K562 (cell line): ENCODE data around the gene CPS1. TPM values are rescaled to one million over a fixed set of nuclear protein-coding genes. Genes with fewer than 3 reads are reported as not detected.

ENCODE experiments used
- ATAC-seq: fragments of 200-7000 bp; cut with Tn5 transposase; 3 replicates; pipeline ENCODE4 v1.9.1; 2020; ENCODE audit warnings: moderate library complexity
- BruUV-seq: library from RNA; stranded (reverse); fragments of 400-500 nt; replicated peaks from 2 replicates; lab custom pipeline; 2021; lab: Mats Ljungman, UMichigan
- CTCF ChIA-PET: fragments of 300-600 bp; formaldehyde crosslinking; extraction: SDS; loops from one replicate; lab custom pipeline; 2021; ENCODE audit warnings: low intra/inter-chr PET ratio; lab: Yijun Ruan, JAX
- POLR2A ChIA-PET: fragments of 300-600, 350-650 bp; sonication (Branson Sonifier 250); formaldehyde crosslinking; extraction: SDS; loops from one replicate; lab custom pipeline; 2021; ENCODE audit warnings: antibody characterized with exemption, inconsistent platforms; lab: Yijun Ruan, JAX
- DNase-seq, 4 experiments: peaks; one replicate each; pipeline versions ENCODE4 v3.0.0 to v3.0.0-alpha.2; 2011 to 2018; ENCODE audit warnings: low spot score in 3 of 4, mixed read lengths in 3 of 4; ENCODE audit errors: extremely low read depth in 1 of 4
- FAIRE-seq: peaks from 2 replicates; lab custom pipeline; 2011; peaks lifted over from hg19 to GRCh38; lab: Jason Lieb, UNC
- H2AFZ ChIP-seq: 2 replicates; pipeline ENCODE4 v1.6.0; 2011; ENCODE audit warnings: low read depth, low read length, control low read depth, inconsistent platforms
- H3K27ac ChIP-seq: fragments of 200-600 bp; 3 replicates; pipeline ENCODE4 v1.8.0; 2011; ENCODE audit warnings: low read depth, mild to moderate bottlenecking, control low read depth, inconsistent platforms, low read length, moderate library complexity, mixed read lengths; ENCODE audit errors: extremely low read depth
- H3K27me3 ChIP-seq, 2 experiments: fragments of 300-600 bp in 1 of 2; 2 replicates in 1 of 2; 3 replicates in 1 of 2; pipeline versions ENCODE4 v1.6.0 to v1.8.0; 2011; ENCODE audit warnings: inconsistent platforms in 2 of 2, low read length in 2 of 2, mild to moderate bottlenecking in 1 of 2, mixed read lengths in 1 of 2, moderate library complexity in 1 of 2; ENCODE audit not compliant: control insufficient read depth in 2 of 2, insufficient read depth in 2 of 2
- H3K36me3 ChIP-seq: fragments of 300-600 bp; 3 replicates; pipeline ENCODE4 v1.8.0; 2011; ENCODE audit warnings: mild to moderate bottlenecking, low read length, inconsistent platforms; ENCODE audit not compliant: control insufficient read depth, insufficient read depth
- H3K4me1 ChIP-seq, 2 experiments: fragments of 200-600 bp in 1 of 2; replicated peaks in 1 of 2; 2 replicates in 1 of 2; 3 replicates in 1 of 2; pipeline versions ENCODE4 v1.5.1 to v1.8.0; 2011; ENCODE audit warnings: inconsistent platforms in 2 of 2, low read length in 2 of 2, mild to moderate bottlenecking in 1 of 2, mixed read lengths in 1 of 2, moderate library complexity in 1 of 2; ENCODE audit not compliant: control insufficient read depth in 2 of 2, insufficient read depth in 2 of 2
- H3K4me2 ChIP-seq: 2 replicates; pipeline ENCODE4 v1.6.1; 2011; ENCODE audit warnings: low read length, control low read depth, inconsistent platforms, mixed read lengths; ENCODE audit not compliant: insufficient read depth
- H3K4me3 ChIP-seq: fragments of 200-600 bp; sonication (generic), shearing (Covaris generic); 2 replicates; pipeline ENCODE4 v1.5.1; 2016; ENCODE audit warnings: control low read depth, inconsistent platforms
- H3K79me2 ChIP-seq: fragments of 200-600 bp; 3 replicates; pipeline ENCODE4 v1.8.0; 2011; ENCODE audit warnings: low read length, inconsistent platforms; ENCODE audit not compliant: control insufficient read depth, insufficient read depth
- H3K9ac ChIP-seq, 2 experiments: 2 replicates each; pipeline versions ENCODE4 v1.6.0 to v1.6.1; 2011; ENCODE audit warnings: low read depth in 2 of 2, low read length in 2 of 2, control low read depth in 1 of 2, inconsistent platforms in 1 of 2, mild to moderate bottlenecking in 1 of 2, mixed read lengths in 1 of 2; ENCODE audit not compliant: insufficient read depth in 1 of 2
- H3K9me1 ChIP-seq: one replicate; pipeline ENCODE4 v1.6.0; 2011; ENCODE audit warnings: inconsistent platforms, mild to moderate bottlenecking, low read length, moderate library complexity; ENCODE audit not compliant: control insufficient read depth, insufficient read depth
- H3K9me3 ChIP-seq: replicated peaks from 2 replicates; pipeline ENCODE4 v1.5.1; 2011; ENCODE audit warnings: low read depth, low read length, inconsistent platforms; ENCODE audit not compliant: control insufficient read depth, insufficient read depth
- H4K20me1 ChIP-seq: replicated peaks from 2 replicates; pipeline ENCODE4 v1.6.1; 2011; ENCODE audit warnings: low read length, inconsistent platforms, mixed read lengths; ENCODE audit not compliant: control insufficient read depth, insufficient read depth
- BACH1 ChIP-seq: fragments of 200-800 bp; sonication (Bioruptor generic); IDR thresholded peaks from 2 replicates; pipeline ENCODE4 v1.6.1; 2016; ENCODE audit warnings: missing genetic modification characterization, missing compliant biosample characterization
- ESRRB ChIP-seq: fragments of 250-450 bp; sonication (Bioruptor Pico); IDR thresholded peaks from 2 replicates; pipeline ENCODE4 v1.5.0; 2020; ENCODE audit warnings: mild to moderate bottlenecking, moderate library complexity, borderline replicate concordance
- FOXA1 ChIP-seq: fragments of 450-650 bp; IDR thresholded peaks from 2 replicates; pipeline ENCODE4 v1.6.1; 2016; ENCODE audit warnings: mild to moderate bottlenecking, borderline replicate concordance
- HSF4 ChIP-seq: fragments of 250-450 bp; sonication (Bioruptor Pico); IDR thresholded peaks from 2 replicates; pipeline ENCODE4 v2.1.2; 2022; ENCODE audit warnings: mild to moderate bottlenecking, moderate library complexity, borderline replicate concordance
- MAFK ChIP-seq: IDR thresholded peaks from 2 replicates; pipeline ENCODE4 v1.6.1; 2011; ENCODE audit warnings: low read length, improper control_type of control experiment
- POLR2A ChIP-seq: fragments of 450-650 bp; conservative IDR thresholded peaks from 2 replicates; pipeline ENCODE4 v1.6.1; 2016
- POLR2G ChIP-seq: fragments of 200-400 bp; formaldehyde crosslinking; IDR thresholded peaks from 2 replicates; pipeline ENCODE4 v1.6.1; 2017; ENCODE audit warnings: low read depth, mild to moderate bottlenecking, antibody characterized with exemption, low read length, moderate library complexity
- RBM17 ChIP-seq: fragments of 200-400 bp; formaldehyde crosslinking; IDR thresholded peaks from 2 replicates; pipeline ENCODE4 v1.6.1; 2017; ENCODE audit warnings: low read depth, mild to moderate bottlenecking, low read length, borderline replicate concordance
- TAL1 ChIP-seq: fragments of 450-650 bp; IDR thresholded peaks from 2 replicates; pipeline ENCODE4 v1.6.1; 2016; ENCODE audit warnings: mild to moderate bottlenecking
- YBX1 ChIP-seq: fragments of 450-650 bp; IDR thresholded peaks from 2 replicates; pipeline ENCODE4 v1.7.1; 2016; ENCODE audit warnings: mild to moderate bottlenecking
- ZEB2 ChIP-seq: fragments of 450-650 bp; IDR thresholded peaks from 2 replicates; pipeline ENCODE4 v1.6.1; 2016
- ZKSCAN8 ChIP-seq: fragments of 200-800 bp; sonication (Bioruptor generic); IDR thresholded peaks from 2 replicates; pipeline ENCODE4 v1.6.1; 2016; ENCODE audit warnings: missing genetic modification characterization, missing compliant biosample characterization
- in situ Hi-C: fragments of 300-500 bp; cut with MboI; formaldehyde crosslinking; loops from 4 replicates; pipeline ENCODE4 v1.15.0; 2018; ENCODE audit warnings: inconsistent platforms, mixed read lengths
- intact Hi-C: fragments of 100-400 bp; cut with micrococcal nuclease; formaldehyde crosslinking; loops from 2 replicates; pipeline ENCODE4 v1.14.2; 2022
- polyA plus RNA-seq, 8 experiments: library from polyadenylated mRNA; depleted of rRNA in 4 of 8; stranded (reverse) in 5 of 8; unstranded in 3 of 8; fragments of >200 nt; fragmentation: Nextera tagmentation in 2 of 8; fragmentation: Illumina TruSeq in 1 of 8; extraction: Ambion mirVana in 2 of 8; extraction: Trizol in 1 of 8; gene quantifications; 2 replicates each; pipeline versions ENCODE4 v1.2.1 to v1.2.3, GENCODE V29; 2011 to 2014; ENCODE audit warnings: inconsistent platforms in 1 of 8, missing spikeins in 1 of 8
- total RNA-seq, 7 experiments: library from RNA; depleted of rRNA in 6 of 7; stranded (reverse); fragments of >200 nt in 6 of 7; fragmentation: Illumina TruSeq in 2 of 7; extraction: Trizol in 2 of 7; gene quantifications; 2 replicates each; pipeline versions ENCODE4 v1.2.1 to v1.2.3, GENCODE V29; 2011 to 2021; ENCODE audit warnings: low replicate concordance in 1 of 7
- TF ChIP-seq, protein P1 (sequence below): IDR thresholded peaks from 3 replicates; pipeline ENCODE4 v1.6.1; 2011; ENCODE audit warnings: borderline replicate concordance, mild to moderate bottlenecking; ENCODE audit not compliant: insufficient read length, insufficient read depth
- TF ChIP-seq, protein P2 (sequence below): fragments of 450-650 bp; formaldehyde crosslinking; IDR thresholded peaks from 2 replicates; pipeline ENCODE4 v1.4.0; 2020; ENCODE audit warnings: mild to moderate bottlenecking, mixed read lengths
- TF ChIP-seq, protein P3 (sequence below), 2 experiments: fragments of 450-650 bp; conservative IDR thresholded peaks; 2 replicates each; pipeline ENCODE4 v1.6.1; 2017; ENCODE audit warnings: mild to moderate bottlenecking in 2 of 2, moderate library complexity in 2 of 2

CPS1 gene
- total and polyA plus RNA-seq, 9 of the 15 experiments (the other 6 are each of a cell fraction or from before 2014, with no cell fraction given) = 2.4 to 13.5 (median 6.0) TPM

DNA sequence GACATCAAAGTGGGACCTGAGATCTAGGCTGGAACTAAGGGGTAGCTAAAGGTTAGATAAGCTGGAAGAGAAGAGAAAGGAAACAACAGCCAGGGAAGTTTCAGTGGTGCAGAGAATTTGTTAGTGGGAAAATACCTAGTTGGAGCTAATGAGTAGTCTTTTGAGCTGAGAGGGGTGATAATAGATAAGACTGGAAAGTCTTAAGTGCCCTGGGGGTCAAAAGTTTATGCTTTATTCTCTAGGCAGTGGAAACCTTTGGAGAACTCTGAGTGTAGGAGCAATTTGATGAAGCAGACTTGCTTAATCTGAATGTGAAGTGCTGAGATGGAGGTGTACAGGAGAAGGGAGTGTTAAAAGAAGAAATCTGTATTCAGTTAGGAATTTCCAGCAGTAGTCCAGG lies 90.8 kb downstream of the CPS1 start:
- Histone ChIP-seq H3K27me3 (no peaks in the 10 kb centered on the region), H4K20me1 (no peaks in the 10 kb centered on the region), H3K36me3 (no peaks in the 10 kb centered on the region), H3K4me2 (no peak overlapping the region), H3K79me2 (no peaks in the 10 kb centered on the region), H3K9me1 (no peaks in the 10 kb centered on the region), H3K4me1 (no peaks in the 10 kb centered on the region), H3K9ac (no peak overlapping the region), H3K27ac (no peak overlapping the region), H2AFZ (no peak overlapping the region), H3K4me3 (no peak overlapping the region), H3K9me3 (no peaks in the 10 kb centered on the region)
- ATAC-seq = no peak
- DNase-seq = no peak
- ChIA-PET POLR2A (no interaction called here), CTCF (no interaction called here)
- TF ChIP-seq, protein P1, sequence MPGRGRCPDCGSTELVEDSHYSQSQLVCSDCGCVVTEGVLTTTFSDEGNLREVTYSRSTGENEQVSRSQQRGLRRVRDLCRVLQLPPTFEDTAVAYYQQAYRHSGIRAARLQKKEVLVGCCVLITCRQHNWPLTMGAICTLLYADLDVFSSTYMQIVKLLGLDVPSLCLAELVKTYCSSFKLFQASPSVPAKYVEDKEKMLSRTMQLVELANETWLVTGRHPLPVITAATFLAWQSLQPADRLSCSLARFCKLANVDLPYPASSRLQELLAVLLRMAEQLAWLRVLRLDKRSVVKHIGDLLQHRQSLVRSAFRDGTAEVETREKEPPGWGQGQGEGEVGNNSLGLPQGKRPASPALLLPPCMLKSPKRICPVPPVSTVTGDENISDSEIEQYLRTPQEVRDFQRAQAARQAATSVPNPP = no peak
- TF ChIP-seq BACH1 (tag) (no peak), POLR2A (no peak), HSF4 (CRISPR knock-in tag) (no peak), FOXA1 (no peak), ESRRB (CRISPR knock-in tag) (no peak), TAL1 (no peak), RBM17 (no peak), MAFK (no peak), YBX1 (no peak), POLR2G (no peak), ZEB2 (no peak), ZKSCAN8 (CRISPR knock-in tag) (no peak)
- TF ChIP-seq, protein P2, sequence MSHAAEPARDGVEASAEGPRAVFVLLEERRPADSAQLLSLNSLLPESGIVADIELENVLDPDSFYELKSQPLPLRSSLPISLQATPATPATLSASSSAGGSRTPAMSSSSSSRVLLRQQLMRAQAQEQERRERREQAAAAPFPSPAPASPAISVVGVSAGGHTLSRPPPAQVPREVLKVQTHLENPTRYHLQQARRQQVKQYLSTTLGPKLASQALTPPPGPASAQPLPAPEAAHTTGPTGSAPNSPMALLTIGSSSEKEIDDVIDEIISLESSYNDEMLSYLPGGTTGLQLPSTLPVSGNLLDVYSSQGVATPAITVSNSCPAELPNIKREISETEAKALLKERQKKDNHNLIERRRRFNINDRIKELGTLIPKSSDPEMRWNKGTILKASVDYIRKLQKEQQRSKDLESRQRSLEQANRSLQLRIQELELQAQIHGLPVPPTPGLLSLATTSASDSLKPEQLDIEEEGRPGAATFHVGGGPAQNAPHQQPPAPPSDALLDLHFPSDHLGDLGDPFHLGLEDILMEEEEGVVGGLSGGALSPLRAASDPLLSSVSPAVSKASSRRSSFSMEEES (CRISPR knock-in tag) = no peak
- TF ChIP-seq, protein P3, sequence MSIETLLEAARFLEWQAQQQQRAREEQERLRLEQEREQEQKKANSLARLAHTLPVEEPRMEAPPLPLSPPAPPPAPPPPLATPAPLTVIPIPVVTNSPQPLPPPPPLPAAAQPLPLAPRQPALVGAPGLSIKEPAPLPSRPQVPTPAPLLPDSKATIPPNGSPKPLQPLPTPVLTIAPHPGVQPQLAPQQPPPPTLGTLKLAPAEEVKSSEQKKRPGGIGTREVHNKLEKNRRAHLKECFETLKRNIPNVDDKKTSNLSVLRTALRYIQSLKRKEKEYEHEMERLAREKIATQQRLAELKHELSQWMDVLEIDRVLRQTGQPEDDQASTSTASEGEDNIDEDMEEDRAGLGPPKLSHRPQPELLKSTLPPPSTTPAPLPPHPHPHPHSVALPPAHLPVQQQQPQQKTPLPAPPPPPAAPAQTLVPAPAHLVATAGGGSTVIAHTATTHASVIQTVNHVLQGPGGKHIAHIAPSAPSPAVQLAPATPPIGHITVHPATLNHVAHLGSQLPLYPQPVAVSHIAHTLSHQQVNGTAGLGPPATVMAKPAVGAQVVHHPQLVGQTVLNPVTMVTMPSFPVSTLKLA (conservative IDR thresholded peaks at IDR 0.05) = no peak
- in situ Hi-C loops = no loop called here
- intact Hi-C loops = no loop called here
- BruUV-seq = no TSS peak
- no peak for FAIRE-seq
